ENCODE data around the gene RPUSD4.

DNA sequence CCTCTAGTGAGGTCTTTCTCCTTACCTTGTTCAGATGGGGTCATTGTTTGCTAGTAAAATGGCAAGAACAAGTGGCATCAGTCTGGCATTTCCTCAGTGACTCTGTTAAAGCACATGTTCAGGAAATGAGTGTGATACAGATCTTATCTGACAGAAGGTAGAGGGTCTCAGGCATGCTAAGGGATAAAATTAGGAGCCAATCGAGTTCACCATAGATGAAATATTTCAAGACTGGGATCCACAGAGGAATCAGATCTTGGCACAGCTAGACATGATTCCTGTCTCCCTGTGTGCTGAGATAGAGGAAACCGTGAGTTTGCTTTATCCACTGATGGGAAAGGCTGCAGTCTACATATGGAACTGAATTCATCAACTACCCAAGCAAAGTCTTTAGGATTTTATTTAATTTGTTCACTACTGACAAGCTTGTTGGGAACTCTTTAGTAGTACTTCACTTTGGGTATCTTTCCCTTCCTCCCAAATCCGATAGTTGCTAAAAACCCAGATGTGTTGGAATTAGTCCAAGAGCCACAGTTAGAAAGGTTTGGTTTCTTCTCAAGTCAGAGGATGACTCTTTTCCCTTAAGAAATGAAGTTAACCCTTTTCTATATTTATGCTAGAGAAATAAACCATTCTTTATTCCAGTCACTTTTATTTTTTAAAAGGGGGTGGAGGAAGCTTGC lies 18.5 kb upstream of the RPUSD4 start:
- TF ChIP-seq FOXM1 (IDR thresholded peaks at IDR 0.05; ENCODE audit: borderline replicate concordance): no peak
- no peak for TF ChIP-seq ELF4 (IDR thresholded peaks at IDR 0.05)
- TF ChIP-seq SUZ12 (IDR thresholded peaks at IDR 0.05): no peak
- TF ChIP-seq CTBP1 (IDR thresholded peaks at IDR 0.05; ENCODE audit: borderline replicate concordance): no peak
- no peak for TF ChIP-seq NFRKB (IDR thresholded peaks at IDR 0.05)
- TF ChIP-seq, protein P1, sequence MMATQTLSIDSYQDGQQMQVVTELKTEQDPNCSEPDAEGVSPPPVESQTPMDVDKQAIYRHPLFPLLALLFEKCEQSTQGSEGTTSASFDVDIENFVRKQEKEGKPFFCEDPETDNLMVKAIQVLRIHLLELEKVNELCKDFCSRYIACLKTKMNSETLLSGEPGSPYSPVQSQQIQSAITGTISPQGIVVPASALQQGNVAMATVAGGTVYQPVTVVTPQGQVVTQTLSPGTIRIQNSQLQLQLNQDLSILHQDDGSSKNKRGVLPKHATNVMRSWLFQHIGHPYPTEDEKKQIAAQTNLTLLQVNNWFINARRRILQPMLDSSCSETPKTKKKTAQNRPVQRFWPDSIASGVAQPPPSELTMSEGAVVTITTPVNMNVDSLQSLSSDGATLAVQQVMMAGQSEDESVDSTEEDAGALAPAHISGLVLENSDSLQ (IDR thresholded peaks at IDR 0.05): no peak
- no peak for TF ChIP-seq ZNF384 (IDR thresholded peaks at IDR 0.05)
- TF ChIP-seq L3MBTL2 (conservative IDR thresholded peaks at IDR 0.05): no peak
- TF ChIP-seq TARDBP (IDR thresholded peaks at IDR 0.05): no peak
- no peak for TF ChIP-seq LEF1 (IDR thresholded peaks at IDR 0.05; ENCODE audit: borderline replicate concordance)
- TF ChIP-seq SP1 (IDR thresholded peaks at IDR 0.05): no peak
